ENCODE data around the gene ADAMTS17.
"Not testable (repeated sequence)": the region's sequence is repeated elsewhere in the genome, so short reads cannot be mapped to it uniquely, and the experiment has no call there.

The ADAMTS17 gene

GRCh38 chr15:100108846-100109245 lies 232.9 kb downstream of the ADAMTS17 start:
- no peak for DNase-seq (ENCODE audit: low spot score)

DNA sequence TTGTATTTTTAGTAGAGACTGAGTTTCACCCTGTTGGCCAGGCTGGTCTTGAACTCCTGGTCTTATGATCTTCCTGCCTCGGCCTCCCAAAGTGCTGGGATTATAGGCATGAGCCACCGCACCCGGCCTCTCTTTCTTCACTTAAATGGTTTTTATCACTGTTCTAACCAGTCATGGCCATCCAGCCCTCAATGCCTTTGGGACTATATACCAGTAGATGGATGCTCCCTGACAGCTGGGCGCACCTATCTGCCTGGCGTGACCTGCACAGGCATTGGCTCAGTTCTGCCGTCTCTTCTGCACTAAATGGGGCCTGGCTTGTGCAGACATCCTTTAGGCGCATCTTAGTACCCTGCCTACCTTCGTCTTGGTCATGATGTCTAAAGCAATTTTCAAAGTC lies 233.4 kb downstream of the ADAMTS17 start:
- no peak for DNase-seq (ENCODE audit: low spot score)

DNA sequence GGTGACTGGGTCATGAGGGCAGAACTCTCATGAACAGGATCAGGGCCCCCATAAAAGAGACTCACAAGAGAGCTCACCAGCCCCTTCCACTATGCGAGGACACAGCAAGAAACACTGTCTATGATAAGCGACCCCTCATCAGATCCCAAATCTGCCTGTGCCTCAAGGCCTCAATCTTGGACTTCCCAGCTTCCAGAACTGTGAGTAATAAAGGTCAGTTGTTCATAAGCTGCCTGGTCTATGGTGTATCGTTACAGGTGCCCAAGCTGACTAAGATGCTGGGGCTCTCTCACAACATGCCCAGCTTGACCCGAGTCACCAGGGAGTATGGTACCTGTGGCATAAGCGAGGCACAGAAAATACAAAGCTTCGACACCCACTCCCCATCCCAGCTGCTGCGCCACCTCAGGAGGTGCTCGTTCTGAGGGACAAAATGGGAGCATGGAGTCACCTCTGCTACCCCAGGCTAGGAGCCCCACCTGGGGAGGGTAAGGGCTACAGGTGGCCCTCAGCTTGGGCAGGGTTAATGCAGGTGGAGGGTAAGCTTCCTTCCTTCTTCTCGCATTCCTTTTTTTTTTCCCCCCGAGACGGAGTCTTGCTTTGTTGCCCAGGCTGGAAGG lies 234.1 kb downstream of the ADAMTS17 start:
- DNase-seq (ENCODE audit: low spot score) = no peak

- DNase-seq (ENCODE audit: low spot score) = no peak
Measured at GRCh38 chr15:100107151-100107550, 234.6 kb downstream of the ADAMTS17 start.

DNA sequence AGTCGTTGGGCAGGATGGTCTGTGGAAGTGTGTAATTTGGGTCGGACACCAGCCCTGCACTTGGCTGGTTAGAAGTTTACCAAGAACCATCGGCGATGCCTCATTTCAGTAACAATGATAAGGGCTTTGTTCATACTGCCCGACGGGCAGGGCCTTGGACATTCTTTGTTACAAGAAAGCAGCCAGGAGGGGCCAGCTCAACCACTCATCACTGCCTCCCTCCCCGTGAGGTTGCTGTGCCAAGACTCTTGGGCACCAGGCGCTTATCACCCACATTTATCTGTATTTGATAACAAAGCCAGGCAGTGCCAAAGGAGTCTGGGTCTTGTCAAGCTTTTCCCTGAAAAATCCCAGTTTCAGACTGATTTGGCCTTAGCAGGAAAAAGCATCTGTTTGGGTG lies 235.0 kb downstream of the ADAMTS17 start:
- no peak for DNase-seq (ENCODE audit: low spot score)

- no peak for DNase-seq (ENCODE audit: low spot score)
Measured at GRCh38 chr15:100105101-100105500, 236.7 kb downstream of the ADAMTS17 start.

- DNase-seq (ENCODE audit: low spot score) = no peak
Measured at GRCh38 chr15:100104245-100104644, 237.5 kb downstream of the ADAMTS17 start.

DNA sequence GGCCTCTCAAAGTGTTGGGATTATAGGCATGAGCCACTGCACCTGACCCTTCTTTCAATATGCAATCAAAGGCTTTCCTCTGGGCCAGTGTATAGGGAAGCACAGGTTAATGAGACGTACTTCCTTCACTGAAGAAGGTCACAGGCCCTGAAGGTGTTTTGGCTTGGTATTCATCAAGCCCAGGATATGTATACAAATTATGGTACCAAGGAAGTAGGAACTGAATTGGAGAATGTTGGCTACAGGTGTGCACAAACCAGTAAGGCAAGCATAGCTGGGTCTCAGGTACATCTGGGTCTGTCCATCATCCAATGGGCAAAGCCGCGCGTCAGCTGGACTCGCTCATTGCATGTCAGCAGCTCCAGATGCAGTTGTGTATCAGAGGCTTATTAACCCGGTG lies 237.9 kb downstream of the ADAMTS17 start:
- no peak for DNase-seq (ENCODE audit: low spot score)

- peak; percentile 40 for DNase-seq (ENCODE audit: low spot score)
Measured at GRCh38 chr15:100101426-100102089, 240.2 kb downstream of the ADAMTS17 start.

DNA sequence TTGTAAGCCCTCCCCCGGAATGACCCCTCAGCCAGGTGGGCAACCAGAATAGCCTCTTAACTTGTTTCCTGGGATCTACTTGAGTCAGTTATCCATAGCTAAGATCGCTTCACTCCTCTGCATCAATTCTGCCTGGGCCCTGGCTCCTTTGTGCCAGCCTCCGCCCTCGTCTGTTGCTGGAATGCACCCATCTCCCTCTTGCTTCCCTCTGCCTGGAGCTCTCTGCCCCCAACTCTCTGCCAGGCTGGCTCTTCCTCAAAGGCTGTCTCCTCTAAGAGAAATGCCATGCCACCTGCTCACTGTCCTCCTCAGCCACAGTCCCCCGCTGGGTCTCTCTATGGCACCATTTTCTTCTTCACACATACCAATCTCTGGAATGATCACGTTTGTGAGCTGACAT lies 240.8 kb downstream of the ADAMTS17 start:
- no peak for DNase-seq (ENCODE audit: low spot score)

DNA sequence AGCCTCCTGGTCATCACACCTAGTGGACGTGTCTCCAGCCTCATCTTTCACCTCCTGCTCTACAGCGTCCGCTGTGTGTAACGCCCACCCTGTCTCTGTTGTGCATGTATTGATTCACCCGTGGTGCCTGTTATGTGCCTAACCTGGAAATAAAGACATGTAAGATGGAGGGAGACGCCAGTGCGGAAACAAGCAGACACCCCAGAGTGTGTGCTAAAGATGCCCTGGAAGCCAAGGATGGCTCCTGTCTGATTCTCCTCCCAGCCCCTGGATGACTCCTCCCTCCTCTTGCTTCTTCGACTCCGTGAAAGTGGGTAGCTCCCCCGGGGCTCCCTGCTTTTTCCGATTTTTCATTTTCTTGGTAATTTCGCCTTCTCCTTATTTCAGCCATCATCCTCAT lies 241.8 kb downstream of the ADAMTS17 start:
- DNase-seq (ENCODE audit: low spot score) = no peak

DNA sequence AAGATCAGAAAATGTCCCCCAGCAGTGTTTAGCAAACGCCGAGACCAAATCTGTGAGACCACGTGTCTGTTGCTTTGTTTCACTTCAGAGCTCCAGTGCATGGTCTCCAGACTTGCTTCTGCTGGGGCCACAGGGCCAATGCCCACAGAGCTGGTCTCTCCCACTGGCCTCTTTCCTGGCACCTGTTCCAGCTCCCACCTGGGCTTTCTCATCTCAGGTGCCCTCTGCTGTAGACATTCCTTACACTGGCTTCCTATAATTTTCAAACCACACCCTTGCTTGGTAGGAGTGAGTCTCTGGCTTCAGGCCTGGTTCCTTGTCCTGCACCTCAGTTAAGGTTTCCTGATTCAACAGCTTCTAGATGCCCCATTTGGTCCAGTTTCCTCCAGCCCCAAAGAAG lies 243.1 kb downstream of the ADAMTS17 start:
- no peak for DNase-seq (ENCODE audit: low spot score)

DNA sequence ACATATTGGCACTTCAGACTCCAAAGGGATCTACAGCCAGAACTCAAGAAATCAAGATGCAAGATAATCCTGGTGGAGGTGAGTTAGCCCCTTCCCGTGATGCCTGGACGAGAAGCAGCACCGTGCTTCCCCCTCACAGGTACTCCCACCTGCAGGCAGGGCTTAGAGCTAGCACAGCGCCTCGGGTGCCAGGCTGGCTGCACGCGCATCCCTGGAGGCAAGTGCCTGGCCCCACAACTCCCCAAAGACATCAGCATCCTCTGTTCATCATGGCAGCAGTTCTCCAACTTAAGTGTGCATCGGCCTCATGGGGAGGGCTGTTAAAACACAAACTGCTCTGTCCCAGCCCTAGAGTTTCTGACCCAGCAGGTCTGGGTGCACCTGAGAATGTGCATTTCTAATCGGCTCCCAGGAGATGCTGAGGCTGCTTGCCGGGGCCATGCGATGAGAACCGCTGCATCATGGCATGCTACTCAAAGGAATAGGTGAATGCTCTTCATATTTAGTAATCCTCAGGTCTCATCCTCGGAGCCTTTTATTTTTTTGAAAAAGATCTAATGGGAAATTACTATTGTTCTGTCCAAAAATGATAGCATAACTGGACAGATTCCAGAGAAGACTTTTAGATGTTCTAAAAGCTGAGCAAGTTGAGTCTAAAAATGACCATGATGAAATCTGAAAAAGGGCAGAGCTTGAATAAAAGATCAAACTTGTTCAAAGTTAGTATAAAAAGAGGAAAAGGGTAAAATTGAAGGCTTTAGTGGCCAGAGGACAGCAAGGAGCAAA lies 244.2 kb downstream of the ADAMTS17 start:
- DNase-seq (ENCODE audit: low spot score) = no peak

GRCh38 chr15:100096700-100097099 lies 245.1 kb downstream of the ADAMTS17 start:
- DNase-seq (ENCODE audit: low spot score) = no peak

GRCh38 chr15:100096248-100096600 lies 245.6 kb downstream of the ADAMTS17 start:
- DNase-seq (ENCODE audit: low spot score) = no peak

DNA sequence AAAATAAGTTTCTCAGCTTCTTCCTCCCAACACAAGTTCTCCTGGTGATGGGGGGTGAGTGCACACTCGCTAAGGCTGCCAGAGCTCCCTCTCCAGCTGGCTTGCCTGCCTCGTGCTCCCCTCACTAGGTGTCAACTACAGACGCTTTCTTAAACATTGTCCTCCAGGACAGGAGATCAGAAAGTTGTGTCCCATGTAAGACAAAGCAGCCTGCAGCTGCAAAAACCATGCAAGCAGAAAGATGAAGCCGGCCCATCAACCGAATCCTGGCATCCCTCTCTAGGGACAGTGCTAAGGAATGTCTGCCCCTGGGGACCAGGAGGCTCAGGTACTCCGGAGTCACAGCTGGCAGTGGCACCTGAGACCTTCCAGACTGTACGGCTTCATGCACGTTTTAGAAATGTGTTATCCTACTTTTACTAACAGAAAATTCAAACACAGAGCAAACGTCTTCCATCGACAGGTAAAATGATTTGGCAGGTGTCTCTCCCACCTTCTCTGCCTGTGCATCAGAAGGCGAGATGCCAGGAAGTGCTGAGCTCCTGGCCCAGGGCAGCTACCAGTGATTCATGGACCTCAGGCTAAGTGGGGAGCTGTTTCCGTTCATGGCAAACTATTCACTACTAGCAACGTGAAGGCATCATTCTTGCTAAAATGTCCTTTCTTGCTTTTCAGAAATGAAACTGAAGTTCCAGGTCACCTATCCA lies 246.1 kb downstream of the ADAMTS17 start:
- no peak for DNase-seq (ENCODE audit: low spot score)

DNA sequence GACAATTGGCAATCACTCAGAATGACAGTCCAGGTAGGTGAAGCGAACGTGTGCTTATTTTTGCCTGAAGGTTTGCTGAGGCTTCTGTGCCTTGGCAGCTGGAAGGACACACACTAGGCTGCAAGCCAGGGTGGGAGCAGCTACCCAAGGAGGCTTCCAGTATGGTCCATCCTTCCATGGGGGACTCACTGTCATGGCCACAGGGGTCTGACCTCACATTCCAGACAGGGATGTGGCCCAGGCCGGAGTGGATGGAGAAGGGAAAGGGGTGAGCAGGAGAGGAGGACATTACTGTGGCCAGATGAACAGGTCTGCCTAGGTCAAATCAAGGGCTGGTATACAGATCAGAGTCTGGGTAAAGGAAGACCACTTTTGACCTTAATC lies 247.7 kb downstream of the ADAMTS17 start:
- DNase-seq (ENCODE audit: low spot score) = no peak

- DNase-seq (ENCODE audit: low spot score) = no peak
Measured at GRCh38 chr15:100093211-100094126, 248.3 kb downstream of the ADAMTS17 start.

DNA sequence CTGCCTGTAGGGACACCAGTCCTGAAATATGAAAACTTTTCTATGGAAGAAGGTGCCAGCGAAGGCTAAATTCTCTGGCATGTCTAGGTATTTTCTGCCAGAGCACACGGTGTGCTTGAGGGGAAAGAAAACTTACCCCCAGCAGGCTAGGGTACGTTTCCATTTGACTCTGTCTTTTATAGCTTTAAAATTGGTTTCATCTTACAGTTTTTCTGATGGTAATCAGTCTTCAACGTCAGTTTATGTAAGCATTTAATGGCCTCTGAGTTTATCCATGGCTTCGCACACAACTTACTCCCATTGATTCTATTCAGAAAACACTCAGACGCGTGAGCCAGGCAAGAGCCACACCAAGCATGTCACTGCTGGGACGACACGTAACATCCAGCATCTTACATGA lies 249.7 kb downstream of the ADAMTS17 start:
- no peak for DNase-seq (ENCODE audit: low spot score)

GRCh38 chr15:100090411-100090810 lies 251.4 kb downstream of the ADAMTS17 start:
- DNase-seq (ENCODE audit: low spot score) = no peak

DNA sequence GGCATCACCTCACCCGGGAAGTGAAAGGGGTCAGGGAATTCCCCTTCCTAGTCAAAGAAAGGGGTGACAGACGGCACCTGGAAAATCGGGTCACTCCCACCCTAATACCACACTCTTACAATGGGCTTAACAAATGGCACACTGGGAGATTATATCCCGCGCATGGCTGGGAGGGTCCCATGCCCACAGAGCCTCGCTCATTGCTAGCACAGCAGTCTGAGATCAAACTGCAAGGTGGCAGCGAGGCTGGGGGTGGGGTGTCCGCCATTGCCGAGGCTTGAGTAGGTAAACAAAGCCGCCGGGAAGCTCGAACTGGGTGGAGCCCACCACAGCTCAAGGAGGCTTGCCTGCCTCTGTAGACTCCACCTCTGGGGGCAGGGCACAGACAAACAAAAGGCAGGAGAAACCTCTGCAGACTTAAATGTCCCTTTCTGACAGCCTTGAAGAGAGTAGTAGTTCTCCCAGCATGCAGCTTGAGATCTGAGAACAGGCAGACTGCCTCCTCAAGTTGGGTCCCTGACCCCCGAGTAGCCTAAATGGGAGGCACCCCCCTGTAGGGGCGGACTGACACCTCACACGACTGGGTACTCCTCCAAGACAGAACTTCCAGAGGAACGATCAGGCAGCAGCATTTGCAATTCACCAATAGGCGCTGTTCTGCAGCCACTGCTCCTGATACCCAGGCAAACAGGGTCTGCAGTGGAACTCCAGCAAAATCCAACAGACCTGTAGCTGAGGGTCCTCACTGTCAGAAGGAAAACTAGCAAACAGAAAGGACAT lies 257.5 kb downstream of the ADAMTS17 start:
- not testable (repeated sequence) for DNase-seq (ENCODE audit: low spot score)

Measured in Ammon's horn (tissue), 1 donor.